ENCODE data around the gene SLC38A1.

The SLC38A1 gene

DNA sequence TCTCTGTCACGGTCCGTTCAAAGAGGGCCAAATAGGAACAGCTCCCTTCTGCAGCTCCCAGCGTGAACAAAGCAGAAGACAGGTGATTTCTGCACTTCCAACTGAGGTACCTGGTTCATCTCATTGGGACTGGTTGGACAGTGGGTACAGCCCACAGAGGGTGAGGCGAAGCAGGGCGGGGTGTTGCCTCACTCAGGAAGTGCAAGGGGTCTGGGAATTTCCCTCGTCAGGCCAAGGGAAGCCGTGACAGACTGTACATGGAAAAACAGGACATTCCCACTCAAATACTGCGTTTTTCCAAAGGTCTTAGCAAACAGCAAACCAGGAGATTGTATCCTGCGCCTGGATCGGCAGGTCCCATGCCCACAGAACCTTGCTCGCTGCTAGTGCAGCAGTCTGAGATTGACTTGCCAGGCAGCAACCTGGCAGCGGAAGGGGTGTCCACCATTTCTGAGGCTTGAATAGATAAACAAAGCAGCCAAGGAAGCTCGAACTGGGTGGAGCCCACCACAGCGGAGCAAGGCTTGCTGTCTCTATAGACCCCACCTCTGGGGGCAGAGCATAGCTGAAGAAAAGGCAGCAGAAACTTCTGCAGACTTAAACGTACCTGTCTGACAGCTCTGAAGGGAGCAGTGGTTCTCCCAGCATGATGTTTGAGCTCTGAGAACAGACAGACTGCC lies 22.7 kb downstream of the SLC38A1 start:
- TF ChIP-seq, protein P1, sequence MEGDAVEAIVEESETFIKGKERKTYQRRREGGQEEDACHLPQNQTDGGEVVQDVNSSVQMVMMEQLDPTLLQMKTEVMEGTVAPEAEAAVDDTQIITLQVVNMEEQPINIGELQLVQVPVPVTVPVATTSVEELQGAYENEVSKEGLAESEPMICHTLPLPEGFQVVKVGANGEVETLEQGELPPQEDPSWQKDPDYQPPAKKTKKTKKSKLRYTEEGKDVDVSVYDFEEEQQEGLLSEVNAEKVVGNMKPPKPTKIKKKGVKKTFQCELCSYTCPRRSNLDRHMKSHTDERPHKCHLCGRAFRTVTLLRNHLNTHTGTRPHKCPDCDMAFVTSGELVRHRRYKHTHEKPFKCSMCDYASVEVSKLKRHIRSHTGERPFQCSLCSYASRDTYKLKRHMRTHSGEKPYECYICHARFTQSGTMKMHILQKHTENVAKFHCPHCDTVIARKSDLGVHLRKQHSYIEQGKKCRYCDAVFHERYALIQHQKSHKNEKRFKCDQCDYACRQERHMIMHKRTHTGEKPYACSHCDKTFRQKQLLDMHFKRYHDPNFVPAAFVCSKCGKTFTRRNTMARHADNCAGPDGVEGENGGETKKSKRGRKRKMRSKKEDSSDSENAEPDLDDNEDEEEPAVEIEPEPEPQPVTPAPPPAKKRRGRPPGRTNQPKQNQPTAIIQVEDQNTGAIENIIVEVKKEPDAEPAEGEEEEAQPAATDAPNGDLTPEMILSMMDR (IDR thresholded peaks at IDR 0.05; ENCODE audit: low read depth, low read length), result no peak
- in situ Hi-C loops (cut with HindIII; ENCODE audit: low sequenced_read_pairs), result no loop called here
- no peak overlapping the region for H3K4me3 ChIP-seq (ENCODE audit: low read depth, low read length)
- DNase-seq (ENCODE audit: low read depth, low spot score), result no peak

DNA sequence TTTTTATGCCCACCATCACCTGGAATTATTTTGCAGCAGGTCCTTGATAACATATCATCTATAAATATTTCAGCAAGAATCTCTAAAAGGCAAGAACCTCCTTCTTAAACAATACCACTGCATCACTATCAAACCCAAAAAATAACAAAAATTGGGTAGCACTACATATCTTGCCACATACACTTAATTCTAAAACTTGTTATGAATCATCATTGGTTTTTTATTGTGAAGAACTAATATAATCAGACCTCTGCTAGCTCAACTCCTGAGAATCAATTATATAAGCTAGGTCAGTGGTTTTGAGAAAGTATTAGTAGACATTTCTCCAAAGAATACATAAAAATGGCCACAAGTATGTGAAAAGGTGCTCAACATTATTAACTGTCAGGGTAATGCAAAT lies 23.8 kb downstream of the SLC38A1 start:
- DNase-seq (ENCODE audit: low read depth, low spot score), result no peak
- TF ChIP-seq, protein P1 (IDR thresholded peaks at IDR 0.05; ENCODE audit: low read depth, low read length), result no peak
- in situ Hi-C loops (cut with HindIII; ENCODE audit: low sequenced_read_pairs), result no loop called here

DNA sequence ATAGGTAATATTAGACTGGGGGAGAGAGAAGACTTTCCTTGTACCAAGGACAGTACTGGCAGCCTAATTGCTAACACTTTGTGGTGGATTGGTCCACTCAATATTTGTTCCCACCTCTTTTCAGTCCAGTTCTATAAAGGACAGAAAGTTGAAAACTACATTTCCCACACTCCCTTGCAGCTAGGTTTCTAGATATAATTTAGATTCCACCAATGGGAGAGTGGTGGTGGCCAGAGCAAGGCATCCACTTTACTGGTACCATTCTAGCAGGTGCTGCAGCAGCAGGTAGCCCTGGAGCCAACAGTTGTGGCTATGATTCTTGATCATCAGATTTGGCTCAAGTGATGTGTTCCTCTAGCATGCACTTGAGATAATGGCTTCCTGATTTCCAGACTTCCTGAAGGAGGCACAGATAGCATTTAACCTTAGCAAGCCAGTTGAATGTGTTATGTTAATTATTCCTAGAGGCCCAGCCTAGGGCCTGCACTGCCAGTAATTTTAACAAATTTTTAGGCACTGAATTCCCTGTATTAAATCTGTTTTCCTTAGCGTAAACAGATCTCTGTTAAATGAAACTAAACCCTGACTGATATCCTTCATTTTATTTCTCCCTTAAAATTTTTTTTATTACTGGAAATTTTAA lies 24.4 kb downstream of the SLC38A1 start:
- DNase-seq (ENCODE audit: low read depth, low spot score), result no peak
- TF ChIP-seq, protein P1 (IDR thresholded peaks at IDR 0.05; ENCODE audit: low read depth, low read length), result no peak
- H3K4me3 ChIP-seq (ENCODE audit: low read depth, low read length), result no peak overlapping the region
- in situ Hi-C loops (cut with HindIII; ENCODE audit: low sequenced_read_pairs), result no loop called here

More for the DNA sequence above, 23.8 kb downstream of the SLC38A1 start:
- no peak overlapping the region for H3K4me3 ChIP-seq (ENCODE audit: low read depth, low read length)

DNA sequence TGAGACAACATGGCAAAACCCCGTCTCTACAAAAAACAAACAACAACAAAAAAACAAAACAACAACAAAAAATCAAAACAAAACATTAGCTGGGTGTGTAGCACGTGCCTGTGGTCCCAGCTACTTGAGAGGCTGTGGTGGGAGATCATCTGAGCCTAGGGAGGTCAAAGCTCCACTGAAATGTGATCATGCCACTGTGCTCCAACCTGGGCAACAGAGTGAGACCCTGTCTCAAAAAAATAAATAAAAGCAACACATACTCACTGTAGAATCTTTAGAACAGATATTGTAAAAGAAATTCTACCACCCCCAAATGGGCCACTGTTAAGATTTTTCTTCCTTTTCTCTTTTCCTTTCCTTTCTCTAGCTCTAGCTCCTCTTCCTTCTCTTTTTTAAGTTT lies 26.3 kb downstream of the SLC38A1 start:
- no peak for DNase-seq (ENCODE audit: low read depth, low spot score)
- in situ Hi-C loops (cut with HindIII; ENCODE audit: low sequenced_read_pairs), result no loop called here
- TF ChIP-seq, protein P1 (IDR thresholded peaks at IDR 0.05; ENCODE audit: low read depth, low read length), result no peak
- H3K4me3 ChIP-seq (ENCODE audit: low read depth, low read length), result no peak overlapping the region

DNA sequence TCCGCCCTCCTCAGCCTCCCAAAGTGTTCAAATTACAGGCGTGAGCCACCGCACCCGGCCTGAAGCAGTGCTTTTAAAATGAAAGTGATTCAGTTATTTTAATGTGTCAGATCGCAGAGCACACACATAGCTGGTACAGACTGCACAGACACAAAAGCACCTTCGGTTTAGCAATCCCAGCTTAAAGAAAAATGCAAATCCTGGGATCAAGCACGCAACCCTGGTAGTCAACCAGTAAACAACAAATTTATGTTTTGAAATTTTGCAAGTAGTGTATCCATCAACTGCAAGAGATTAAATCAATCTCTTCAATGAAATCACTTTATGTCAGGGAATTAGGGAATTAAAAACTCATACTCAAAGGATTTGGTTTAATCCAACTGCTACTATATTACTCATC lies 28.4 kb downstream of the SLC38A1 start:
- no peak for DNase-seq (ENCODE audit: low read depth, low spot score)
- in situ Hi-C loops (cut with HindIII; ENCODE audit: low sequenced_read_pairs), result no loop called here
- TF ChIP-seq, protein P1 (IDR thresholded peaks at IDR 0.05; ENCODE audit: low read depth, low read length), result no peak
- H3K4me3 ChIP-seq (ENCODE audit: low read depth, low read length), result no peak overlapping the region

DNA sequence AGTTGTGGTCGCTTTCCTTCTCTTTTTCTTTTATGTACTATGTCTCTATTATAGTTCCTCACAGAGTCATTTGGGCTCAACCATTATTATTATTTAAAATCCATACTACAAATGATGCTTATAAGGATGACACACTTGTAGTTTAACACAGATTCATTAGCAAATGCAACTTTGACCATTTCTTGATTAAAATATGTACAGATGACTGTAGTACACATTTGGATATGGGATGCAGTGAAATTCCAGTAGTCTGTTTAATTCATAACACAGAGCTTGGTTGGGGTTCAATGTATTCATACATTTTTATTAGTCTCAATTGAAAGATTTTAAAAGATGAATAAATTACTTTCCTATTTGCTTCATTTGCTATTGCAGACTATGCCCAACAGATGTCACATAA lies 30.0 kb downstream of the SLC38A1 start:
- no peak overlapping the region for H3K4me3 ChIP-seq (ENCODE audit: low read depth, low read length)
- DNase-seq (ENCODE audit: low read depth, low spot score), result no peak
- in situ Hi-C loops (cut with HindIII; ENCODE audit: low sequenced_read_pairs), result no loop called here
- TF ChIP-seq, protein P1 (IDR thresholded peaks at IDR 0.05; ENCODE audit: low read depth, low read length), result no peak
